Choroid plexus epithelial cell (primary cell): ENCODE data around the gene MRPL24.
A peak's percentile ranks its signal among the peaks of the same experiment; 100 is the strongest.

ENCODE experiments used
- DNase-seq: peaks from one replicate; pipeline ENCODE4 v3.0.0-alpha.2; 2010; ENCODE audit warnings: low read depth
- H3K4me3 ChIP-seq: 2 replicates; pipeline ENCODE4 v1.5.1; 2011; ENCODE audit warnings: low read depth, mild to moderate bottlenecking, control low read depth, low read length, moderate library complexity
- TF ChIP-seq, protein P1 (sequence below): conservative IDR thresholded peaks from 2 replicates; pipeline ENCODE4 v1.5.1; 2011; ENCODE audit warnings: low read depth, mild to moderate bottlenecking, control low read depth, inconsistent platforms, low read length, moderate library complexity

Gene MRPL24

DNA sequence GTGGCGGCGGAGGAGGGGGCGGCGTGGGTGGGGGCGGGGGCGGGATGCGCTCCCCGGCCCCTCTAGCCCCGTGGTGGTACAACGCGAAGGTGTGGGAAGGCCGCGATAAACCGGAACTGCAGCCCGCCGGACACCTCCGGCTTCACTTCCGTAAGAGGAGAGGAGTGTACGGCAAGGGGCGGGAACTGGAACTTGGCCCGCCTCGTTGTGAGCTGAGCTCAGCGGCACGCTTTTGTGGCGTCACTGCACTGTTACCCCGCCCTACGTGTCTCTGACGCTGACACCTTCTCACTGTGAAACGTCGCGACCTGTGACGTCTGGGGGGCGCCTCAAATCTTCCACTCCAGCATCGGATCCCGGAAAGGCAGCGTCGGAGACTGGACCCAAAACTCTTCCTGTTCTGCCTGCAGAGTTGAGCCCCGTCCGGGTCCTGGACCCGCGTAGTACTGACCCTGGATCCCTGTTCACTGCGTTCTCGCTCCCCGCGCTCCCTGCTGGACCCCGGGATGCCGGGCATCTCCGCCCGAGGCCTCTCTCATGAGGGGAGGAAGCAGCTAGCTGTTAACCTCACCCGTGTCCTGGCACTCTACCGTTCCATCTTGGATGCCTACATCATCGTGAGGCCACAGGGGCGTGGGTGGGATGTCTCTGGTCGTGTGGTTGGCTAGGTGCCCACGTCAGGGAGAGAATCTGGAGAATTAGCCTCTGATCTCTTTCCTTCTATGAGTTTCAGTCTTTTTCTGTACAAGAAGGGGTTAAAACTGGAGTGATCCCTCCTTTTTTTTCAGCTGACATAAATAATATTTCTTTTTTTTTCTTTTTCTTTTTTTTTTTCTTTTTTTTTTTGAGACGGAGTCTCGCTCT lies 12.1 kb downstream of the MRPL24 start, which contains the start of gene ISG20L2:
Gene ISG20L2 (minus strand): TSS at position 168 of the 864 bp plus-strand sequence. CDS start 1,114 bp downstream, outside the sequence.
- peak; percentile 99 for DNase-seq
- H3K4me3 ChIP-seq = peak within 1 kb of the TSS; percentile 94
- TF ChIP-seq, protein P1, sequence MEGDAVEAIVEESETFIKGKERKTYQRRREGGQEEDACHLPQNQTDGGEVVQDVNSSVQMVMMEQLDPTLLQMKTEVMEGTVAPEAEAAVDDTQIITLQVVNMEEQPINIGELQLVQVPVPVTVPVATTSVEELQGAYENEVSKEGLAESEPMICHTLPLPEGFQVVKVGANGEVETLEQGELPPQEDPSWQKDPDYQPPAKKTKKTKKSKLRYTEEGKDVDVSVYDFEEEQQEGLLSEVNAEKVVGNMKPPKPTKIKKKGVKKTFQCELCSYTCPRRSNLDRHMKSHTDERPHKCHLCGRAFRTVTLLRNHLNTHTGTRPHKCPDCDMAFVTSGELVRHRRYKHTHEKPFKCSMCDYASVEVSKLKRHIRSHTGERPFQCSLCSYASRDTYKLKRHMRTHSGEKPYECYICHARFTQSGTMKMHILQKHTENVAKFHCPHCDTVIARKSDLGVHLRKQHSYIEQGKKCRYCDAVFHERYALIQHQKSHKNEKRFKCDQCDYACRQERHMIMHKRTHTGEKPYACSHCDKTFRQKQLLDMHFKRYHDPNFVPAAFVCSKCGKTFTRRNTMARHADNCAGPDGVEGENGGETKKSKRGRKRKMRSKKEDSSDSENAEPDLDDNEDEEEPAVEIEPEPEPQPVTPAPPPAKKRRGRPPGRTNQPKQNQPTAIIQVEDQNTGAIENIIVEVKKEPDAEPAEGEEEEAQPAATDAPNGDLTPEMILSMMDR = peak; percentile 11

DNA sequence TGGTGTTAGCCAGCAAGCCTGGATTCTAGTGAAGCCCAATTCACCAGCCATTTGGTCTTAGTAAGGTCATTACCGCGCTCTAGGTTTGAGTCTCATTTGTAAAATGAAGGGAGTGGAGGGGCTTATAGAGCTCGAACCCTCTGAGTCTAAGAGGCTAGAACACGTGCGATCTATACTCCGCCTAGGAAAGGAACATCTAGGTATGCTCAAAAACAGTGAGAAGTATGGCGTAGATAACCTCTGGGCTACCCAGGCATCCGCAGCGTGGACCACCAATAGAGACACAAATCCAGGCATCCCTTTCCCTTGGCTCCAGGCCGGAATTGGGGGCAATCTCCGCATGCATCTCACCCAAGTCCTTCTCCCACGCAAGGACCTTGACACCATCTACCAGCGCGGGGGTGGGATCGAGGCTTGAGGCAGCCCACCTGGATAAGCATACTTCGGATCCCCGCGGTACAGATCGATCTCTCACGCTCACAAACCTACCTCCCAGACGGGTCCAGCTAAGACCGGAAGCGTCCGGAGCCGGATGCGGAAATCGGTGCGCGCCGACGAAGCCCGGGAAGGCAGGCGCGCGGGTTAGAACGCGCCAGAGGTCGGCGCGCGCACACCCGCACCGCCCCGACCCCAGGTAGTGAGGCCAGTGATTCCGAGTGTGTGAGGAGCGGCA lies 12.8 kb downstream of the MRPL24 start, which contains the start of gene METTL25B:
Gene METTL25B (plus strand): TSS at position 544 of the 673 bp plus-strand sequence. CDS start 636 bp downstream, outside the sequence.
- H3K4me3 ChIP-seq = peak within 1 kb of the TSS; percentile 94
- TF ChIP-seq, protein P1 = no peak
- DNase-seq = peak; percentile 80

DNA sequence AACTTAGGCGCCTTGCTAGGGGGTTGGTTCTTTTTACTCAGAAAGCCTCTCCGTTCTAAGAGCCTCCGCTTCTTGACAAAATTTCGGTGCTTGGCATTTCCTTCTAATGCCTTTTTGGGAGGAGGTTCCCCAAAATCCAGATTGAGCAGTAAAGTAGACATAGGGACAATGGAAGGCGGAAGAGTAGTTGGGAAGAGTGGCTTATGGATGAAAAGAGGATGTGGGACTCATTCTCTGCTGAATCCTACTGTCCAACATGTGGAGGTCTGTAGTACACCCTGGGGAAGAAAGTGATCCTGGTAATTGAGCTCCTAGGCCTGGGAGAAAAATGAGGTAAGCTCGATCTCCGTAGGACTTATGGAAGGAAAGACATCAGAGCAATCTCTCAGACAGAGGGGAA lies 13.4 kb downstream of the MRPL24 start:
- no peak for DNase-seq
- H3K4me3 ChIP-seq = peak overlapping the region; percentile 94
- TF ChIP-seq, protein P1 = no peak

DNA sequence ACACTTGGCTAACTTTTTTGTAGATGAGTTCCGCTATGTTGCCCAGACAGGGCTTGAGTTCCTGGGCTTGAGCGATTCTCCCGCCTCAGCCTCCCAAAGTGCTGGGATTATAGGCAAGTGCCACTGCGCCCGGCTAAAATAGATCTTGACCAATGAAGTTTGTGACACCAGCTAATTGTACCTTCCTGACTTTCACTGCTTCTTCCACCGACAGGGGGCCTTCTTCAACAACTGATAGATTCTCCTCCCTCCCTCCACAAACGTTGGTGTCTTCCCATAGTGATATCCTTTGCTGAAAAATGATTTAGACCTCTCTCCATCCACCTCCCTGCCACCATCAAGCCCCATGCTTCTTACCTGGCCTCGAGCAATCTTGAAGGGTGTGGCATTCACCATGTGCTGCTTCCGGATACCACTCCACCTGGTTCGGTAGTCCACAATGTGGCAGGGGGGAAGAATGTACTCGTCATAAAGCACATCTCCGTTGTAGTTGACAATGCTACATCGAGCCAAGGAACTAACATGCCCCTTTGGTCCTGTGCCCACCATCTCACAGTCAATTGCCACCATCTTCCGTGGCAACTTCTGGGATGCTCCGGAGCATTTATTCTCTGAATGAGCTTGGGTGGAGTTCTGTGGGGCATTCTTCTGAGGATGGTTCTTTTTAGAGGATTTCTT lies 14.2 kb downstream of the MRPL24 start:
- TF ChIP-seq, protein P1 = peak; percentile 71
- H3K4me3 ChIP-seq = peak overlapping the region; percentile 37
- peak; percentile 82 for DNase-seq

DNA sequence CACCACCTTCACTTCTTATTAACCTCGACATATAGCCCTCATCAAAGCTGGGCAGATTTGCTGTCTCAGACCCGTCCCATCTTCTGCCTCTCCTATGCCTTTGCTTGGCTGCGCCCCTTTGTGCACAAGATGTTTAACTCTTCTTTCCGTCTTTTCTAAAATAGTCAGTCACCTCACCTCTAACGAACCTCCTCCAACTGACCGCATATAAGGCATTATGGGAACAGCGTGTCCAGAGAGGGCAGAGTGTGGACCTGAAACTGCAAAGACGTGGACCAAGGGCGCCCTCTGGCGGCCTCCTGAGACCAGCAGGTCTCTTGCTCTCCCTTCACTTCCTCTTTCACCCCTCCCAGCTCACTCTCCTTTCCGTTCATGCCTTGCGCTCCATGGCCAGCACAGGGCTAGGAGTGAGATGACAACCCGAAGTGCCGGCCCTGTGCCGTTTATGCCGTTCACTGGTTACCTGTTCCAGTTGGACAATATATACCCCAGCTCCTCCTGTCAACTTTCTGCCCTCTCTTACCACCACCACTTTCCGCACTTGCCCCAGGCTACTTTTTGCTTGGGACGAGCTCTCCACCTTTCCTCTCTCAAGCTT lies 15.1 kb downstream of the MRPL24 start:
- TF ChIP-seq, protein P1 = peak; percentile 98
- DNase-seq = peak; percentile 95
- H3K4me3 ChIP-seq = peak overlapping the region; percentile 52

DNA sequence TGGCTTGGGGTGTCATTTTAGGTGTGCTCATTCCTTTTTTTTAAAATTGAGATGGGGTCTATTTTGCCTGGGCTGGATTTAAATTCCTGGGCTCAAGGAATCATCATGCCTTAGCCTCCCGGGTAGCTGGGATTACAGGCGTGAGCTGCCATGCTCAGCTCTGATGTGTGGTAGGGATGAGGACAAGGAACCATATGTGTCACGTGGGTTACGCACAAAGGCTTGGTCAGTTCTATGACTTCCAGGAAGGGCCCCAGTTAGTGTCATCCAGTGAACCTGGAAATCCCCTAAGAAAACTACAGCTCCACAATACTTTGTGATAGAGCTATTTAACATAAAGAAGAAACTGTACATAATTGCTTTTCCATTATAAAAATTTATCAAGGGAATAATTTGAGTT lies 19.4 kb downstream of the MRPL24 start:
- DNase-seq = no peak
- no peak overlapping the region for H3K4me3 ChIP-seq
- TF ChIP-seq, protein P1 = no peak
